ENCODE data around the gene NEK8.

The NEK8 gene

GRCh38 chr17:28750178-28751047 is 21.8 kb downstream of the NEK8 start:
- peak; percentile 82 for DNase-seq (ENCODE audit: low spot score)
- TF ChIP-seq, protein P1, sequence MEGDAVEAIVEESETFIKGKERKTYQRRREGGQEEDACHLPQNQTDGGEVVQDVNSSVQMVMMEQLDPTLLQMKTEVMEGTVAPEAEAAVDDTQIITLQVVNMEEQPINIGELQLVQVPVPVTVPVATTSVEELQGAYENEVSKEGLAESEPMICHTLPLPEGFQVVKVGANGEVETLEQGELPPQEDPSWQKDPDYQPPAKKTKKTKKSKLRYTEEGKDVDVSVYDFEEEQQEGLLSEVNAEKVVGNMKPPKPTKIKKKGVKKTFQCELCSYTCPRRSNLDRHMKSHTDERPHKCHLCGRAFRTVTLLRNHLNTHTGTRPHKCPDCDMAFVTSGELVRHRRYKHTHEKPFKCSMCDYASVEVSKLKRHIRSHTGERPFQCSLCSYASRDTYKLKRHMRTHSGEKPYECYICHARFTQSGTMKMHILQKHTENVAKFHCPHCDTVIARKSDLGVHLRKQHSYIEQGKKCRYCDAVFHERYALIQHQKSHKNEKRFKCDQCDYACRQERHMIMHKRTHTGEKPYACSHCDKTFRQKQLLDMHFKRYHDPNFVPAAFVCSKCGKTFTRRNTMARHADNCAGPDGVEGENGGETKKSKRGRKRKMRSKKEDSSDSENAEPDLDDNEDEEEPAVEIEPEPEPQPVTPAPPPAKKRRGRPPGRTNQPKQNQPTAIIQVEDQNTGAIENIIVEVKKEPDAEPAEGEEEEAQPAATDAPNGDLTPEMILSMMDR (IDR thresholded peaks at IDR 0.05; ENCODE audit: extremely low read depth, insufficient read depth, missing control alignments) = peak; percentile 98
- in situ Hi-C loops (cut with MboI; ENCODE audit: low pct_unique_long_range_greater_than_20kb, low sequenced_read_pairs, unreplicated experiment) = no loop called here

- DNase-seq (ENCODE audit: low spot score) = no peak
- in situ Hi-C loops (cut with MboI; ENCODE audit: low pct_unique_long_range_greater_than_20kb, low sequenced_read_pairs, unreplicated experiment) = no loop called here
Observed at GRCh38 chr17:28751600-28752366, 23.2 kb downstream of the NEK8 start.

GRCh38 chr17:28755486-28755885 is 26.9 kb downstream of the NEK8 start:
- in situ Hi-C loops (cut with MboI; ENCODE audit: low pct_unique_long_range_greater_than_20kb, low sequenced_read_pairs, unreplicated experiment) = no loop called here
- DNase-seq (ENCODE audit: low spot score) = no peak
- TF ChIP-seq, protein P1 (IDR thresholded peaks at IDR 0.05; ENCODE audit: extremely low read depth, insufficient read depth, missing control alignments) = no peak

More at GRCh38 chr17:28751600-28752366, 23.2 kb downstream of the NEK8 start:
- TF ChIP-seq, protein P1 (IDR thresholded peaks at IDR 0.05; ENCODE audit: extremely low read depth, insufficient read depth, missing control alignments) = no peak

- TF ChIP-seq, protein P1 (IDR thresholded peaks at IDR 0.05; ENCODE audit: extremely low read depth, insufficient read depth, missing control alignments) = no peak
- in situ Hi-C loops (cut with MboI; ENCODE audit: low pct_unique_long_range_greater_than_20kb, low sequenced_read_pairs, unreplicated experiment) = no loop called here
- no peak for DNase-seq (ENCODE audit: low spot score)
Observed at GRCh38 chr17:28756049-28756804, 27.6 kb downstream of the NEK8 start.

- TF ChIP-seq, protein P1 (IDR thresholded peaks at IDR 0.05; ENCODE audit: extremely low read depth, insufficient read depth, missing control alignments) = no peak
- in situ Hi-C loops (cut with MboI; ENCODE audit: low pct_unique_long_range_greater_than_20kb, low sequenced_read_pairs, unreplicated experiment) = no loop called here
- DNase-seq (ENCODE audit: low spot score) = no peak
Observed at GRCh38 chr17:28758411-28759121, 30.0 kb downstream of the NEK8 start.
